Measurements from ENCODE around the gene SLAMF1. TPM values are rescaled to one million over a fixed set of nuclear protein-coding genes. Genes with fewer than 3 reads are reported as not detected.

SLAMF1 gene
- total RNA-seq, 4 donors from 2014 or later: 0.33 to 3.7 (median 3.2) TPM; not detected in 1

DNA sequence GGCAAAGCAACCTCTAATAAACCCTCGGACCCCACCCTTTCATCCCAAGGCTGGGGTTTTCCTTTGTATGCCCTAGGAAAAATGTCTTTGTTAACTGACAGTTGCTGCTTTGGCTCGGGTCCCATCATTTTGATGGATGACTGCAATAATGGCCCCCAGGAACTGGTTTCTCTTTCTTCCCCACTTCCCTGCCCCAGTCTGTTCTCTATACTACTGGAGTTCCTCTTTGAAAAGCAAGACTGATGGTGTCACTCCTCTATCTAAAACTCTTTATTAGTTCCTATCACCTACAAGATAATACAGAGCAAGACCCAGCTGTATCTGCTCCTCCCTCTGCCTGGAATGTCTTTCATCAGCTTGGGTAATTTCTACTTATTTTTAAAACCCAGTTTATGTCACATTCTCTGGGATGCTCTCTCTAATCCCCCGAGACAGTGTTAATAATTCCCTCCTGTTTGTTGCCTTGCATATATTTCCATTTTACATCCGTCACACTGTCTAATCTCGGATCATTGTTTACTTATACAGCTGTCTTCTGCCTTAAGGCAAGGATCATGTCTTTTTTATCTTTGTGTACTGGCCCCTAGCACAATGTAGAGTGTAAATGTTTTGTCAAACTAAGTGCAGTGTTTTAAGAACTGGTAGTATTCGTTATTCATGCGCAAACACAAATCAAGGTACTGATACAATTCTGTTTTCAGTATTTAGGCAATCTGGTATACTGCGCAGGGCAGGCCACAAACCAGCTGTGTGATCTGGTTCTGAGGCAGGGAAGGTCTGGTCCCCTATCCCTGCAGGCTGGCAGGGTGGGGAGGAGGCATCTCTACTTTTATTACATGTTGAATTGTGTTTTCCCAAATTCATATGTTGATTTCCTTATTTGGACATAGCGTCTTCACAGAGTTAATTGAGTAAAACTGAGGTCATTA, 16.1 kb downstream of the SLAMF1 start:
- TF ChIP-seq, protein P1, sequence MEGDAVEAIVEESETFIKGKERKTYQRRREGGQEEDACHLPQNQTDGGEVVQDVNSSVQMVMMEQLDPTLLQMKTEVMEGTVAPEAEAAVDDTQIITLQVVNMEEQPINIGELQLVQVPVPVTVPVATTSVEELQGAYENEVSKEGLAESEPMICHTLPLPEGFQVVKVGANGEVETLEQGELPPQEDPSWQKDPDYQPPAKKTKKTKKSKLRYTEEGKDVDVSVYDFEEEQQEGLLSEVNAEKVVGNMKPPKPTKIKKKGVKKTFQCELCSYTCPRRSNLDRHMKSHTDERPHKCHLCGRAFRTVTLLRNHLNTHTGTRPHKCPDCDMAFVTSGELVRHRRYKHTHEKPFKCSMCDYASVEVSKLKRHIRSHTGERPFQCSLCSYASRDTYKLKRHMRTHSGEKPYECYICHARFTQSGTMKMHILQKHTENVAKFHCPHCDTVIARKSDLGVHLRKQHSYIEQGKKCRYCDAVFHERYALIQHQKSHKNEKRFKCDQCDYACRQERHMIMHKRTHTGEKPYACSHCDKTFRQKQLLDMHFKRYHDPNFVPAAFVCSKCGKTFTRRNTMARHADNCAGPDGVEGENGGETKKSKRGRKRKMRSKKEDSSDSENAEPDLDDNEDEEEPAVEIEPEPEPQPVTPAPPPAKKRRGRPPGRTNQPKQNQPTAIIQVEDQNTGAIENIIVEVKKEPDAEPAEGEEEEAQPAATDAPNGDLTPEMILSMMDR (IDR thresholded peaks at IDR 0.05; ENCODE audit: low read depth): no peak

DNA sequence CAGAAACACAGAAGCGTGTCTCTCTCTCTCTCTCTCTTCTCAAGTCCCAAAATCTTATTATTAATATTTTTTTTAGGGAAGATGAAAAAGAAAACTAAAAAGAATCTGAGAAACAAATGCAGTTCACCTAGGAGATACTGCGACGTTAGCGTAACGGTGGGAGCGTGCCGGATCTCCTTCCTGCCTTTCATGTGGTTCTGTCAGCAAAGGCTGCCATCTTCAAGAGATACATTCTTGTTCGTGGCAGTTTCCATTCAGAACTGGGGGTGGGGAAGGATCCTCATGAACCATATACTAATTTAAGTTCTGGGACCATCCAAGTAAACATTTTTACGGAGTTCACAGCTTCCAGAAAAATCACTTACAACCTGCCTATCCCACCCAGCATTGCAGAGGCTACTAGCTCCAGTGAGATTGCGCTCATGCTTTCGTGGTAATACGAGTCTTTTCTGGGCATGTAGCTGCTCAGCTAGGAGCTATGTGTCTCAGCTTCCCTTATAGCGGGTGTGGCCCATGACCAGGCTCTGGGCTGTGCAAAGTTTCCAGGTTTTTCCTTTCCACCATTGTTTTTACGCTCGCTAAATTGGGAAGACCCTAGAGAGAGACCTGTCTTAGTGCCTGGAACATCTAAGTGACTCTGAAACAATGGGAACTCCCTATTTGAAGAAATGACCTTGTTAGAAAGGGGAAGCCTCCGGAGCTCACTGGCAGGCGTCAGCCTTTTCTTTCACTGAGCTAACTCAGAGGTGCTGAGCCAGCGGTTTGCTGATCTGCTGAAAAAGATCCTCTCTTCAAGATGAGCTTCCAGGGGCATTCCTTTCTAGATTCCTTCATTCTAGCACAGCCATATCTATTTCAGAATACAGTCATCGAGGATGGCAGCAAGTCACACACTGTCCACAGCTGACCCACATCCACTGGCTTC, 17.3 kb downstream of the SLAMF1 start:
- TF ChIP-seq, protein P1 (IDR thresholded peaks at IDR 0.05; ENCODE audit: low read depth): no peak

DNA sequence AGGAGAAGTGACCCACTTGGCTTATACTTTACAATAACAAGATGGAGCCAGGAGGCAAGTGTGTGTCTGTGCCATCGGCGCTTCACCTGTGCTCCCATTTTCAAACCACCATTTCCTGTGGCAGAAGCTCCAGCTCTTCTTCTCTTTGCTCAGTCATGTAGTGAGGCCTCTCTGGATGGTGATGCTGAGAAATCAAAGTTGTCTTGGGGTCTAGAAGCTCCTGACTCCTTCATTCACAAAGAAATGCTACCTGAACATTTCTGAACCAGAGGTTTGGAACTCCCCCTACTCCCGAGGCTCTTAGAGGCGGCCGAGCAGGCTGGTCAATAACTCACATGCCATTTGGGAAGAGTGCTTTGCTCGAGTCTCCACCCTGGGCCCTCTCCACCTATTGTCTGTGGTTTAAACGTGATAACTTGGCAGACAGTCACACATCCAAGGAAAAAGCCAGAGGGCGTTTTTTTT, 18.0 kb downstream of the SLAMF1 start:
- TF ChIP-seq, protein P1 (IDR thresholded peaks at IDR 0.05; ENCODE audit: low read depth): no peak

DNA sequence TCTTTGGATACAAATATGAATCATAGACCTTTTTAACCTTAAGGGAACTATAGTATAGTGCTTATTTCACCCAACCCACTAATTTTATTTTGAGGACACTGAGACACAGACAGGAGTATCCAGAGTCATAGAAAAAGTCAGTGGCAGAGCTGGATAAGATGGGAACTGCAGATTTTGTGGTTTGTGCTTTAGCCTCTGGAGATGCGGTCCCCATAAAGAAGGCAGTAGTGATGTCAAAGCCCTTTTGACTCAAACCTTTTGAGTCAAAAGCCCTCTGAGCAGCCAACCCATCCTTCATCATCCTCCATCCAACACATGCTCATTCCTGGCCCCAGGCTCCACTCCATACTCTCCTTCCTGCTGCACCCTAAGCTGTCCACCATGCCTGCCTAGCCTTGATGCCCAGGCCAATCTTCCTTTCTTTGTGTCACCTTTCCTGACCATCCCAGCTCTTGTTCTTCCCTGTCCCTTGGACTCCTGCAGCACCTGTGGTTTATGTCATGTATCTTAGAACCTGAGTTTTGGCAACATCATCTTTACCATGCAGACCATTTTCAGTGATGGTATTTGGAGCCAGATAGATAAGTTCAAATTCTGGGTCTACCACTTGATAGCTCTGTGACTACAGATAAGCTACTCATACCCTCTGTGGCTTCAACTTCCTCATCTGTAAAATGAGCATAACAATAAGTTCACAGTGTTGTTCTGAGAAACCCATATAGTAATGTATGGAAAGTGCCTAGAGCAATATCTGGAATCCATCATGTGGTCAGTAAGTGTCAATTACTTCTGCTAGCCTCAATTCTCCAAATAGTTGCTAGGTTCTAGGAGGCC, 20.1 kb downstream of the SLAMF1 start:
- TF ChIP-seq, protein P1 (IDR thresholded peaks at IDR 0.05; ENCODE audit: low read depth): no peak

DNA sequence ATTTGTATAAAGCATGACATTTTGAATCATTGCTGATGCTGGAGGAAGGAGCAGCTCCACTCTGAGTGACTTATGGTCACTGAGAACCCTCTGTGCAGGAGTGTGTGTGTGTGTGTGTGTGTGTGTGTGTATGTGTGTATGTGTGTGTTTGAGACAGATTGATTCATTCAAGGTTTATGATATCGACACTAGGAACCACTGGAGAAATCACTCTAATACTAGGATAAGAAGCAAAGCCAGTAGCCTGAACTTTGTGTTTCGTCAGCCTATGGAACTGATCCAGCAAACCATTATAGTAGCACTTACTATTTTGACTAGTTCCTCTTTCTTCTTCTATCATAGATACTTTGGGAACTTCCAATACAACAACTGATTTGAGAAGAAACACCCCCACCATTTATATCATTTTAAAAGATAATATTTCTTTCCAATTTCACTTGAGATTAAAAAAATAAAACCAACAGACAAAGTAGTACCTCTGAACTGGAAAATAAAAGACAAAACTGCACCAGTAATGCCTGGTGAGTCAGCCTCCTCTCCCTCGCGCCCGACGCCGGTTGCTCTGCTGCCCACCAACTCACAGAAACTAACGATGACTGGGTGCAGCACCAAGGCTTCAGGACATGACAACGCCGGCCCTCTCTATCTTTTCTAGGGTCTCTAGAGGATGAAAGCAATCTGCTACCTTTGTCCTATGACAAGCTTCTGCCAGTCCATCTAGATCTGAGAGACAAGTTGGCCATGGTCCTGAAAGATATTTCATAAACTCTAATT, 20.9 kb downstream of the SLAMF1 start:
- TF ChIP-seq, protein P1 (IDR thresholded peaks at IDR 0.05; ENCODE audit: low read depth): no peak

DNA sequence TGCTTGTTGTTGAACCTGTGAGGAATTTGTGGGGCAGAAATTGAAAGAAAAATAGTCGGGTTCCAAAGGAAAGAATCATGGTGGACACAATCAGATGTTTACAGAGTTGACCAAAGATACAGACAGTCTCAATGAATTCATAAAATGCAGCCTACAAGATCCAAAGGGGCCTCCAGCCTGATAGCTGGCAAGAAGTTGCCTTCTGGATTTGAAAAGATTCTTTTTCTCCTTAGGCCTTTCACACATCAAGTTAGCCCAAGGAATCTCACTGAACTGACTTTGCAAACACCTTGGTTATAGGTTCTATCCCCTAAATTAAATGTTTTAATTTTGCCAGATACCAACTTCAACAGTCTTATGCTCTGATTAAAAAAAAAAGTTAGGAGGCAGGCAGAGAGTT, 21.5 kb downstream of the SLAMF1 start:
- TF ChIP-seq, protein P1 (IDR thresholded peaks at IDR 0.05; ENCODE audit: low read depth): no peak

All from subcutaneous adipose tissue (tissue), 4 donors.